AG10803 (cell line): Measurements from ENCODE around the gene TEX48.

ENCODE experiments used
- DNase-seq: peaks from one replicate; pipeline ENCODE4 v3.0.0; 2010; ENCODE audit warnings: low read depth
- H3K4me3 ChIP-seq: 2 replicates; pipeline ENCODE4 v1.5.1; 2011; ENCODE audit warnings: mild to moderate bottlenecking, low read length, control low read depth
- TF ChIP-seq, protein P1 (sequence below): conservative IDR thresholded peaks from 2 replicates; pipeline ENCODE4 v1.5.1; 2011; ENCODE audit warnings: mild to moderate bottlenecking, low read length, control low read depth, inconsistent platforms

The TEX48 gene

GRCh38 chr9:114678795-114679194 is 3.2 kb downstream of the TEX48 start:
- TF ChIP-seq, protein P1, sequence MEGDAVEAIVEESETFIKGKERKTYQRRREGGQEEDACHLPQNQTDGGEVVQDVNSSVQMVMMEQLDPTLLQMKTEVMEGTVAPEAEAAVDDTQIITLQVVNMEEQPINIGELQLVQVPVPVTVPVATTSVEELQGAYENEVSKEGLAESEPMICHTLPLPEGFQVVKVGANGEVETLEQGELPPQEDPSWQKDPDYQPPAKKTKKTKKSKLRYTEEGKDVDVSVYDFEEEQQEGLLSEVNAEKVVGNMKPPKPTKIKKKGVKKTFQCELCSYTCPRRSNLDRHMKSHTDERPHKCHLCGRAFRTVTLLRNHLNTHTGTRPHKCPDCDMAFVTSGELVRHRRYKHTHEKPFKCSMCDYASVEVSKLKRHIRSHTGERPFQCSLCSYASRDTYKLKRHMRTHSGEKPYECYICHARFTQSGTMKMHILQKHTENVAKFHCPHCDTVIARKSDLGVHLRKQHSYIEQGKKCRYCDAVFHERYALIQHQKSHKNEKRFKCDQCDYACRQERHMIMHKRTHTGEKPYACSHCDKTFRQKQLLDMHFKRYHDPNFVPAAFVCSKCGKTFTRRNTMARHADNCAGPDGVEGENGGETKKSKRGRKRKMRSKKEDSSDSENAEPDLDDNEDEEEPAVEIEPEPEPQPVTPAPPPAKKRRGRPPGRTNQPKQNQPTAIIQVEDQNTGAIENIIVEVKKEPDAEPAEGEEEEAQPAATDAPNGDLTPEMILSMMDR, result no peak

DNA sequence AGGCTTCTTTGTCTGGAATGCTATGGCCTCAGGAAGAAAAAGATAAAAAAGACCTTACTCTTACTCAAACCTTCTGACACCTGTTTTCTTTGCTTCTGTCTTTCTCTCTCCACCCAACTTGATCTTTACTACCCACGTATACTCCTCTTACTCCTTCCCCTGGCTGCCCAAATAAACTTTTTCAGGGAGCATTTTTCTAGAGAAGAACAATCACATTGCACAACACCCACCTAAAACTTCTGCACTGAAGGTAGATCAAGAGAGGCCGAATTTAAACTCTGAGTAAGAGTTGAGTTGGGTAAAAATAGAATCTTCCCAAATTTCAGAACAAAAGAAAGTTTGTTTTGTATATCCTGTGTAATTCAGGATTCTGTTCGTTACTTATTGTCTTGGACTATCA is 3.9 kb downstream of the TEX48 start:
- TF ChIP-seq, protein P1, result no peak
- H3K4me3 ChIP-seq, result no peak overlapping the region
- no peak for DNase-seq

More at GRCh38 chr9:114678795-114679194, 3.2 kb downstream of the TEX48 start:
- no peak for DNase-seq
- H3K4me3 ChIP-seq, result no peak overlapping the region

DNA sequence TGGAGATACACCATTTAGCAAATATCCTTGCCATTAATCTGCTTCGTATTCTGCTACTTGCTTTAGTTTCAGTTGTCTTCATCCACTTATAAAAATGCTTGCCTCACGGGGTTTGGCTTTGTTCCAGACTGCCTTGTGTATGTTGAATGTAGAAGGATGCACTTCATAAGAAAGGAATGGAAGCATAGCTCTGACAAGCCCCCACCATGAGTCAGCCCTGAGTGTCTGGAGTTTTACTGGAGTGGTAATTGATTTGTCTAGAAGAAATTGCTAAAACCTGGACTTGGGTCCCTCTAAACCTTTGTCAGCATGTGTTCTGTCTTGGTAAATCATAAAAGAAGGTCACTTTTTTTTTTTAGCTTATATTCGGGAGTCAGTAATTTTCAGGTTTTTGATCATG is 4.6 kb downstream of the TEX48 start:
- TF ChIP-seq, protein P1, result no peak
- peak; percentile 99 for DNase-seq
- no peak overlapping the region for H3K4me3 ChIP-seq

DNA sequence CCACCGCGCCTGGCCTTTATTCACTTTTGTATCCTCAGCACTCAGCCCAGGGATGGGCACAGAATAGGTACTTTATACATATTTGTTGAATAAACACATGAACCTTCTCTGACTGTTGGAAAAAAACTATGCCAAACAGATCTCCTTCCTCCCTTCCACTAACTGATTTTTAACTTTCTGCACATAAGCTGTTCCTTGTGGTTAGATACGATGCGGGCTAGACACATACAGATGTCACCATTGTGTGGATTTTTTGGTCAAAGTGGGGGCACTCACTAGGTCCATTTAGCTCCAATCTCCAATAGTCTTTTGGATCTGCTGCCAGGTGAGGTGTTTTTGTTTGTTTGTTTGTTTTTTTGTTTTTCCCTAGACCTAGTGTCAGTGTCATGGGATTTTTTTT is 5.1 kb downstream of the TEX48 start:
- no peak for DNase-seq
- H3K4me3 ChIP-seq, result no peak overlapping the region
- TF ChIP-seq, protein P1, result no peak

- TF ChIP-seq, protein P1, result no peak
These were observed 7.0 kb downstream of the TEX48 start for GRCh38 chr9:114674798-114675540.

GRCh38 chr9:114674076-114674797 is 7.8 kb downstream of the TEX48 start:
- DNase-seq, result no peak
- H3K4me3 ChIP-seq, result no peak overlapping the region
- TF ChIP-seq, protein P1, result no peak

More at GRCh38 chr9:114674798-114675540, 7.0 kb downstream of the TEX48 start:
- DNase-seq, result no peak
- no peak overlapping the region for H3K4me3 ChIP-seq

DNA sequence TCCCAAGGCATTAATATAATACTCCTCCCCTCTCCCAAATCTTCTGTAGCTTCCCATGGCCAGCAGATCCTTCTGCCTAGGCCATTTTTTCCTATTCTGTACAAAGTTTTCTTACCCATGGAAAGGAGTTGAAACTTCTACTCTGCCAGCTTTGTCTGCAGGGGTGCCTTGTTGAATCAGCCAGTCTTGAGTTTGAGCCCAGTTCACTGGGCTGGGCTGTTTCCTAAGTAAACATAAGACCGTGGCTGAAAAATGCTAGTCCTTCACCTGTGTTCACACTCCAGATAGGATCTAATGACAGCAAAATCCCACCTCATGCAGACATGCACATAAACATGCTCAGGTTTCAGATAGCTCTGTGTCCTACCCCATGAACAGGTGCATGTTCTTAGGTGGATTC is 10.4 kb downstream of the TEX48 start:
- no peak for DNase-seq
- TF ChIP-seq, protein P1, result no peak
- H3K4me3 ChIP-seq, result no peak overlapping the region
